Measurements from ENCODE around the gene GPR152.
"Not testable (repeated sequence)": the region's sequence is repeated elsewhere in the genome, so short reads cannot be mapped to it uniquely, and the experiment has no call there.

Gene GPR152

DNA sequence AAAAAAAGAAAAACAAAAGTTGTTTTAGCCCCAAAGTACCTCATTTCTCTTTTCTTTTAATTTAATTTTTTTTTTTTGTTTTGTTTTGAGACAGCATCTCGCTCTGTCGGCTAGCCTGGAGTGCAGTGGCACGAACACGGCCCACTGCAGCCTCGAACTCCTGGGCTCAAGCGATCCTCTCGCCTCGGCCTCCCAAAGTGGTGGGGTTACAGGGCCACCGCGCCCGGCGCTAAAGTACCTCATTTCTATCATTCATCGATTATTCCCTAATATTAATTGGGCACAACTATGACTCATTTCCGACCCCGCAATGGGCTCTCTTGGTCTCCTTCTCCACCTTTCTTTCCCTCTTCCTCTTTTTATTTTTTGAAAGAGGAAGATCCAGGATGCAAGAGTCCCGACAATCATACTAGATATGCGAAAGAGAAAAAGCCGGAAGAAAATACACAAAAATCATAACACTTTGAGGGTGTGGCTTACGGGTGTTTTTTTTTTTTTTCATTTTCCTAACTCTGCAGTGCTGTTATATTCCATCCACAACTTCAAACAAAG, 29.8 kb upstream of the GPR152 start:
- no peaks in the 10 kb centered on the region for H3K27me3 ChIP-seq (ENCODE audit: low read depth)
- peaks cover 15% of the 10 kb centered on the region for H3K4me1 ChIP-seq
- DNase-seq (ENCODE audit: low spot score in 2 of 2): no peak
- H3K4me3 ChIP-seq: peak overlapping the region; percentile 39
- in situ Hi-C loops (cut with MboI; ENCODE audit: low sequenced_read_pairs): no loop called here
- no peaks in the 10 kb centered on the region; the same call in 1 of the 2 replicates for H3K36me3 ChIP-seq (replicated peaks)
- no peaks in the 10 kb centered on the region for H3K9me3 ChIP-seq

DNA sequence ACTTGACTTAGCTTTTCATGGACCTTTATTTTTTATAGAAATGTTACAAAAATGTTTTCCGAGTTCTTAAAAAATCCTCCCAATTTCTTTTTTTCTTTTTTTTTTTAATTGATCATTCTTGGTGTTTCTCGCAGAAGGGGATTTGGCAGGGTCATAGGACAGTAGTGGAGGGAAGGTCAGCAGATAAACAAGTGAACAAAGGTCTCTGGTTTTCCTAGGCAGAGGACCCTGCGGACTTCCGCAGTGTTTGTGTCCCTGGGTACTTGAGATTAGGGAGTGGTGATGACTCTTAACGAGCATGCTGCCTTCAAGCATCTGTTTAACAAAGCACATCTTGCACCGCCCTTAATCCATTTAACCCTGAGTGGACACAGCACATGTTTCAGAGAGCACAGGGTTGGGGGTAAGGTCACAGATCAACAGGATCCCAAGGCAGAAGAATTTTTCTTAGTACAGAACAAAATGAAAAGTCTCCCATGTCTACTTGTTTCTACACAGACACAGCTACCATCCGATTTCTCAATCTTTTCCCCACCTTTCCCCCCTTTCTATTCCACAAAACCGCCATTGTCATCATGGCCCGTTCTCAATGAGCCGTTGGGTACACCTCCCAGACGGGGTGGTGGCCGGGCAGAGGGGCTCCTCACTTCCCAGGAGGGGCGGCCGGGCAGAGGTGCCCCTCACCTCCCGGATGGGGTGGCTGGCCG, 25.0 kb upstream of the GPR152 start:
- H3K4me1 ChIP-seq; H3K4me3 ChIP-seq; in situ Hi-C loops (cut with MboI; ENCODE audit: low sequenced_read_pairs); H3K36me3 ChIP-seq (replicated peaks); DNase-seq (ENCODE audit: low spot score in 2 of 2); H3K27me3 ChIP-seq (ENCODE audit: low read depth); H3K9me3 ChIP-seq: not testable (repeated sequence)

DNA sequence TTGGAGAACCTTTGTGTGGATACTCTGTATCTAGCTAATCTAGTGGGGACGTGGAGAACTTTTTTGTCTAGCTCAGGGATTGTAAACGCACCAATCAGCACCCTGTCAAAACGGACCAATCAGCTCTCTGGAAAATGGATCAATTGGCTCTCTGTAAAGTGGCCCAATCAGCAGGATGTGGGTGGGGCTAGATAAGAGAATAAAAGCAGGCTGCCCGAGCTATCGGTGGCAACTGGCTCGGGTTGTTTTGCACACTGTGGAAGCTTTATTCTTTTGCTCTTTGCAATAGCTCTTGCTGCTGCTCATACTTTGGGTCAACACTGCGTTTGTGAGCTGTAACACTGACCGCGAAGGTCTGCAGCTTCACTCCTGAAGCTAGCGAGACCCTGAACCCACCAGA, 24.2 kb upstream of the GPR152 start:
- H3K9me3 ChIP-seq; in situ Hi-C loops (cut with MboI; ENCODE audit: low sequenced_read_pairs); H3K4me1 ChIP-seq; H3K27me3 ChIP-seq (ENCODE audit: low read depth); DNase-seq (ENCODE audit: low spot score in 2 of 2); H3K36me3 ChIP-seq (replicated peaks); H3K4me3 ChIP-seq: not testable (repeated sequence)

DNA sequence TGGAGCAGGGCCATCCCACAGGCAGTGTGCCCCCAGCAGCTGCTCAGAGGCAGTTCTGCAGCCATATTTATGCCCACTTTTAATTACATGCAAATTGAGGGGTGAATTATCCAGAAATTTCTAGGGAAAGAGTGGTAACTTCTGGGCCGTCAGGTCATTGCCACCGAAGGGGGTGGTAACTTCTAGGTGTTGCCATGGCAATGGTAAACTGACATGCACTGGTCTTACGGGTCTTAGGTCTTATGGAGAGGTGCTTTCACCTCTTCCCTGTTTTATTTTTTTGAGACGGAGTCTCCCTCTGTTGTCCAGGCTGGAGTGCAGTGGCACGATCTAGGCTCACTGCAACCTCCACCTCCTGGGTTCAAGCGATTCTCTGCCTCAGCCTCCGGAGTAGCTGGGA, 20.4 kb upstream of the GPR152 start:
- no peaks in the 10 kb centered on the region for H3K36me3 ChIP-seq (replicated peaks)
- no peak overlapping the region for H3K4me3 ChIP-seq
- peaks cover 5% of the 10 kb centered on the region for H3K4me1 ChIP-seq
- no peaks in the 10 kb centered on the region; the same call in 1 of the 2 replicates for H3K9me3 ChIP-seq
- H3K27me3 ChIP-seq (ENCODE audit: low read depth): no peaks in the 10 kb centered on the region
- no peak for DNase-seq (ENCODE audit: low spot score in 2 of 2)
- in situ Hi-C loops (cut with MboI; ENCODE audit: low sequenced_read_pairs): no loop called here

DNA sequence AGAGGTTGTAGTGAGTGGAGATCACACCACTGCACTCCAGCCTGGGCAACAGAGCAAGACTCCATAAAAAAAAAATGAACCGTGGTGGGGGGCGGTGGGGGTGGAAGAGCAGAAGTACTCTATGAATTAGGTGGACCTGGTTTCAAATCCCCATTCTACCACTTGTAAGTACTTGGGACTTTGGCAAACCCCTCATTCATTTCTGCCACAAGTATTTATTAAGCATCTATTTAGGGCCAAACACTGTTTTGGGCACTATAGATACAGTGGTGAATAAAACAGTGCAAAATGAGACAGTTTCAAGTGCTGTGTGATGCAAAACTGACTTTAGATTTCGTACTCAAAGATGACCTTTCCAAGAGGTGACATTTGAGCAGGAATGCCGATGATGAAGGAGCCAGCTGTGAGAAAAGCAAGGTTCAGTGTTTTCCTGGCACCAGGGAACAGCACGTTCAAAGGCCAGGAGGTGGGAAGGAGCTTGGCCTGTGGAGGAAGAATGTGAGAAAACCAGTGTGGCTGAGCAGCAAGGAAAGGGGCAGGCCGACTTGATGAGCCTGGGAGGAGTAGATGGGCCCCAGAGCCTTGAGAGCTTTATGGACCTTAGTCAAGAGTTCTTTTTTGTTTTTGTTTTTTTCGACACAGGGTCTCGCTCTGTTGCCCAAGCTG, 17.9 kb upstream of the GPR152 start:
- Histone ChIP-seq H3K9me3 (no peaks in the 10 kb centered on the region), H3K27me3 (ENCODE audit: low read depth) (no peaks in the 10 kb centered on the region), H3K4me1 (peaks cover 5% of the 10 kb centered on the region), H3K36me3 (replicated peaks) (no peaks in the 10 kb centered on the region), H3K4me3 (no peak overlapping the region)
- no peak for DNase-seq (ENCODE audit: low spot score in 2 of 2)
- in situ Hi-C loops (cut with MboI; ENCODE audit: low sequenced_read_pairs): no loop called here

DNA sequence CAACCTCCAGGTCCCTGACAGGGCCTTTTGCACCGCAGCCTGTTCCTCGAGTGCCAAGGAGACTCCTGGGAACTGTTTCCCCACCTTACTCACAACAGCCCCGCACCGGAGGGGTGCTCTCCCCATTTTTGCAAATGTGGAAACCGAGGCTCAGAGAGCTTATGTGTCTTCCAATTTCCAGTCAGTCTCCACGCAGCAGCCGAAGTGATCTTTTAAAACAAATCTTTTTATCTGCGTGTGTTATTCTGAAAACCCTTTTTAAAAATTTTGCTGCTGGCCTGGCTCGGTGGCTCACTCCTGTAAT, 16.9 kb upstream of the GPR152 start:
- peaks cover 5% of the 10 kb centered on the region for H3K4me1 ChIP-seq
- DNase-seq (ENCODE audit: low spot score in 2 of 2): no peak
- in situ Hi-C loops (cut with MboI; ENCODE audit: low sequenced_read_pairs): no loop called here

DNA sequence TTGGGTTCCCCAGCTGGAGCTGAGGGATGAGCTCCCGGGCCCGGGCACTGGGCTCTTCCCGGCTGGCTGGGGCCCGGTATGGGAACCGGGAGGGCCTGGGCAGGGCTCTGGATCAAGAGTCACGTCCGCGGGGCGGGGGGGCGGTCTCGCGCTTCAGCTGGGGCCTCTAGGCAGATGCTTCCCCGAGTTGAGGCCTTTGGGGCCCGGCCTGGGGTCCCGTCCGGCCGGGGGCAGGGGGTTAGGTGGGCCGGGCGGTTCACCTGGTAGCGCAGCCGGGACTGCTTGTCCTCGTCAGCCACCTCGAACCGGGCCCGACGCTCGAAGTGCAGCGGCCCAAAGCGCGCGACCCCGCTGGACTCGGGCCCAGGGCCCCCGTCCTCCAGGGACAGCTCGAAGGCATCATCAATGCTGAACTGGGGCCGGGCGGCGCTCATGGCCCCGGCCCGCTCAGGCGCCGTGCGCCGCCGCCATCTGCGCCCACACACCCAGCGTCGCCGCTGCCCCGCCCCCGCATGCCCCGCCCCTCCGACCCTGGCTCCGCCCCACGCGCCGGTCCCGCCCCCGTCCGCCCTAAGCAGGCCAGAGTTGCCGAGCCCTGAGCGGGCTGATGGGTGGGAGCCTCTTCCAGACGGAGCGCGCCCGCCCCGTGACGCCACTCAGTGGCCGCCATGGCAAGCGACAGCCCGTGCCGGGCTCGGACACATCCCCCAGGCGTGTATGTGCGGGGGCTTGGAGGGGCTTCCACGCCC, 16.4 kb upstream of the GPR152 start, which contains the start of gene TMEM134:
TSS of gene TMEM134 (minus strand) at position 493 of the 749 bp plus-strand sequence. CDS start at position 434, 59 bp downstream.
- no peaks in the 10 kb centered on the region for H3K9me3 ChIP-seq
- no peaks in the 10 kb centered on the region for H3K36me3 ChIP-seq (replicated peaks)
- H3K4me3 ChIP-seq: peak within 1 kb of the TSS; percentile 80
- no peaks in the 10 kb centered on the region for H3K27me3 ChIP-seq (ENCODE audit: low read depth)
- in situ Hi-C loops (cut with MboI; ENCODE audit: low sequenced_read_pairs): no loop called here
- peaks cover 10% of the 10 kb centered on the region for H3K4me1 ChIP-seq
- peak; percentile 71 to 94 for DNase-seq (ENCODE audit: low spot score in 2 of 2)

More for the DNA sequence above, 16.9 kb upstream of the GPR152 start:
- no peaks in the 10 kb centered on the region for H3K27me3 ChIP-seq (ENCODE audit: low read depth)
- no peaks in the 10 kb centered on the region for H3K36me3 ChIP-seq (replicated peaks)
- peak overlapping the region; percentile 80 for H3K4me3 ChIP-seq
- H3K9me3 ChIP-seq: no peaks in the 10 kb centered on the region

DNA sequence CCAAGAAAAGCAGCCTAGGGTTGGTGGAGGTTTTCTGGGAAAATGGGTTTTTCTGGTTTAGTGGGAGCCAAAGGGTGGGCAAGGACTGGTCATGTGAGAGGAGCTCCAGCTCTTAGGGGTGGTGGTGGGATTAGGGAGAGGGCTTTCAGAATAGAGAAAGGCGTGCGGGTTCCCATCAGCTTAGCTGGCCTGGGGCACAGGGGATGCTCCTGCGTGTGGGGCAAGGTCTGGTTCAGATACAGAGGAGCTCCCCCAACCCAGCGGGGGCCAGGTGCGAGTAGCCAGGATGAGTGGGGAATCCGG, 15.9 kb upstream of the GPR152 start:
- H3K4me1 ChIP-seq: peaks cover 10% of the 10 kb centered on the region
- no peaks in the 10 kb centered on the region for H3K27me3 ChIP-seq (ENCODE audit: low read depth)
- no peaks in the 10 kb centered on the region for H3K9me3 ChIP-seq
- H3K4me3 ChIP-seq: peak overlapping the region; percentile 80
- no peak for DNase-seq (ENCODE audit: low spot score in 2 of 2)
- in situ Hi-C loops (cut with MboI; ENCODE audit: low sequenced_read_pairs): no loop called here
- no peaks in the 10 kb centered on the region for H3K36me3 ChIP-seq (replicated peaks)

DNA sequence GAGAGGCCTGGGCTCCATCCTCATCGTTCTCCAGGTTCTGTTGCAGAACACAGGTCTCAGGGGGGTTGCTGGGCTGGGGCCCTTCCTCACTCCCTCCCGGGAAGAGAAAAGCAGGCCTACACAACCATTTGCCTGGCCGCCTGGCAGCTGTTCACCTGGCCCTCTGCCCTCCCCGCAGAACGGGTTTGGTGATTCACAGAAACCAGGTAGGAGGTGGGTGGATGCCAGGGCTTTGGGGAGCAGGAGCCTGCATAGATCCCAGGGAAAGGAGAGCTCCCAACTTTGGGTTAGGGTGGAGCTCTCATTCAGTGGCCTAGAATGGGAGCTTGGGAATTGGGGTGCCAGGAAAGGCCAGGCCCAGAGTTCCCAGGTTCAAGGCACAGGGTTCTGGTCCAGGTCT, 15.5 kb upstream of the GPR152 start:
- H3K4me3 ChIP-seq: peak overlapping the region; percentile 80
- H3K4me1 ChIP-seq: peaks cover 10% of the 10 kb centered on the region
- H3K9me3 ChIP-seq: no peaks in the 10 kb centered on the region
- no peak for DNase-seq (ENCODE audit: low spot score in 2 of 2)
- H3K36me3 ChIP-seq (replicated peaks): no peaks in the 10 kb centered on the region
- in situ Hi-C loops (cut with MboI; ENCODE audit: low sequenced_read_pairs): no loop called here
- H3K27me3 ChIP-seq (ENCODE audit: low read depth): no peaks in the 10 kb centered on the region

DNA sequence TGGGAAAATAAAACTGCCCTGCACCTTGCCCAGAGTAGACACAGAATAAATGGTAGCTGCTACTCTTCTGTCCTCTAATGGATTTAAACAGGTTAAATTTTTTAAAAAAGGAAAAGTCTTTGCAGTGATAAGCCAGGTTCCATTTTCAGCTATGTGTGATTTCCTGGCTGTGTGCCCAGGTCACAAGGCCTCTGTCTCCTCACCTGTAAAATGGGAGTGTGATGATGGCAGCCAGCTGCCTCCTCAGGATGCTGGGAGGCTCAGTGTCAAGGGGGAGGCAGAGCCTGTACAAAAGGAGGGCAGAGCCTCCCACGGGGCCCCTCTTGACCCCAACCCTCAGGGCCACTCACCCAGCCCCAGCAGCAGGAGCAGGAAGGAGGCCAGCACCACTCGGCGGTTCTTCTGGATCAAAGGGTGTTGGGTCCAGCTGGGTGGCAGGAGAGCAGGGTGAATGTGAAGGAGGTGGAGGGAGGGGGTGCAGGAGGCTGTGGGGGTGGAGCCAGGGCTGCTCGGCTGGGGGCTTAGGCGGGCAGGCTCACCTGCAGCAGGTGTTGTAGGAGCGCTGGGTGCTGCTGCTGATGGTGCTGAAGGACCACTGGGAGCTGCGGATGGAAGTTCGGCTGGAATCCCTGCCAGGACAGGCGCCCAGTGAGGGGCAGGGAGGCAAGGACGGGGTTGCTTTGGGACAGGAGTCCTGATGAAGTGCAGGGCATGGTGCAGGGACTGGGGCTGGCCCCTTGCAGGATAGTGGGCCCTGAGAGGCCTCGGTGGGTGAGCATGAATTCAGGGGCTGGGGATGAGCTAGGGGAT, 14.6 kb upstream of the GPR152 start:
- H3K9me3 ChIP-seq: no peaks in the 10 kb centered on the region
- in situ Hi-C loops (cut with MboI; ENCODE audit: low sequenced_read_pairs): no loop called here
- peaks cover 10% of the 10 kb centered on the region for H3K4me1 ChIP-seq
- DNase-seq (ENCODE audit: low spot score in 2 of 2): no peak
- no peaks in the 10 kb centered on the region for H3K36me3 ChIP-seq (replicated peaks)
- no peak overlapping the region for H3K4me3 ChIP-seq
- no peaks in the 10 kb centered on the region for H3K27me3 ChIP-seq (ENCODE audit: low read depth)

DNA sequence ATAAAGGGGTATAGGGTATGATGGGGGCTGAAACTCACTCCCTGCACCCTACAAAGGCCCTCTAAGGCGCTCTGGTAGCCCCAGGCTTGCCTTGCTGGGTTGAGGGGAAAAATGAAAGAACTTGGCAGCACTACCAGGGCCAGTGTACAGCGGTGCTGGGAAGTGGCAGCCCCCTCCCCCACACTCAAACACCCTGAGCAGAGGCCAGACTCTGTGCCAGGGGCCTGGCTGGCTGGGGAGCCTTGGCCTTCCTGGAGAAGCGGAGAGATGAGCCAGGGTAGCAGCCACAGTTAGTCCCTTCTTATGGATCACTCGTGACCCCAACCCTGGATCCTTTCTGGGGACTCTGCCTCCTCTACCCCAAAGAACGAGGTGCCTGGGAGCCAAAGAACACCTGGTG, 13.8 kb upstream of the GPR152 start:
- H3K4me3 ChIP-seq: no peak overlapping the region
- no peaks in the 10 kb centered on the region for H3K36me3 ChIP-seq (replicated peaks)
- H3K9me3 ChIP-seq: no peaks in the 10 kb centered on the region
- H3K27me3 ChIP-seq (ENCODE audit: low read depth): no peaks in the 10 kb centered on the region
- DNase-seq (ENCODE audit: low spot score in 2 of 2): no peak
- in situ Hi-C loops (cut with MboI; ENCODE audit: low sequenced_read_pairs): no loop called here
- H3K4me1 ChIP-seq: peaks cover 10% of the 10 kb centered on the region

DNA sequence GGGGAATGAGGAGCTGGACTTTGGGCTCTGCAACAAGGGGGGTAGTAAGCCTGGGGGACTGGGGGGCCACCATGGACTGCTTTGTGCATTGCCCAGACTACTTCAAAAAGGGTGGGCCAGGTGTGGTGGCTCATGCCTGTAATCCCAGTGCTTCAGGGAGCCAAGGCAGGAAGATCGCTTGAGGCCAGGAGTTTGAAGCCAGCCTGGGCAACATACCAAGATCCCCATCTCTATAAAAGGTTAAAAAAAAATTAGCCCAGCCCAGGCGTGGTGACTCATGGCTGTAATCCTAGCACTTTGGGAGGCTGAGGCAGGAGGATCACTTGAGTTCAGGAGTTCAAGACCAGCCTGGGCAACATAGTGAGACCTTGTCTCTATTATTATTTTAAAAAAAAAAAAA, 13.0 kb upstream of the GPR152 start:
- H3K36me3 ChIP-seq (replicated peaks); DNase-seq (ENCODE audit: low spot score in 2 of 2); H3K9me3 ChIP-seq; in situ Hi-C loops (cut with MboI; ENCODE audit: low sequenced_read_pairs); H3K27me3 ChIP-seq (ENCODE audit: low read depth): not testable (repeated sequence)
- Histone ChIP-seq H3K4me3 (peak overlapping the region; percentile 66), H3K4me1 (peaks cover 10% of the 10 kb centered on the region)

DNA sequence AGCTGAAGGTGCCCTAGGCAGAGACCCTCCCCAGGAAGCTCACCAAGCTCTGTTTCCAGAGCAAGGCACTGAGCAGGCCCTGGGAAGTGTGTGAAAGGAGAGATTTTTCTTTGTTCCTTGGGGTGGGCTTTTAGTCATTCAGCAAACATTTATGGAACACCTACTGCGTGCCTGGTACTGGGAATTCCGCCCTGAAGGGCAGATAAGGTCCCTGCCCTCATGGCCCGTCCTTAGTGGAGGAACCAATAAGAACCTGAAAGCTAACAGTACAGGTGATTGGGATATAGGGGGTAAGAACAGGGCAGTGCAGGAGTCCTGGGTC, 12.6 kb upstream of the GPR152 start:
- H3K4me1 ChIP-seq: peaks cover 10% of the 10 kb centered on the region
- no peaks in the 10 kb centered on the region for H3K27me3 ChIP-seq (ENCODE audit: low read depth)
- no peaks in the 10 kb centered on the region for H3K9me3 ChIP-seq
- H3K36me3 ChIP-seq (replicated peaks): no peaks in the 10 kb centered on the region
- no peak for DNase-seq (ENCODE audit: low spot score in 2 of 2)
- in situ Hi-C loops (cut with MboI; ENCODE audit: low sequenced_read_pairs): no loop called here
- H3K4me3 ChIP-seq: peak overlapping the region; percentile 66

All from HAP-1 (cell line).